GM18502 (cell line): ENCODE measurements around the gene CERT1.
A peak's percentile ranks its signal among the peaks of the same experiment; 100 is the strongest.
"Not testable (repeated sequence)": the region's sequence is repeated elsewhere in the genome, so short reads cannot be mapped to it uniquely, and the experiment has no call there.

Source experiments
- ATAC-seq: cut with Tn5 transposase; IDR thresholded peaks from one replicate; pipeline ENCODE4 v1.9.1; 2021; ENCODE audit warnings: mild to moderate bottlenecking; ENCODE audit not compliant: unreplicated experiment, poor library complexity

The CERT1 gene

GRCh38 chr5:75524591-75524990, 13.2 kb upstream of the CERT1 start:
- ATAC-seq = no peak

- ATAC-seq = peak; percentile 95
Observed at GRCh38 chr5:75524071-75524470, 12.6 kb upstream of the CERT1 start.

- ATAC-seq = no peak
Observed at GRCh38 chr5:75523275-75523674, 11.8 kb upstream of the CERT1 start.

- no peak for ATAC-seq
Observed at GRCh38 chr5:75522542-75522941, 11.1 kb upstream of the CERT1 start.

- no peak for ATAC-seq
Observed at GRCh38 chr5:75522025-75522424, 10.6 kb upstream of the CERT1 start.

GRCh38 chr5:75521195-75521594, 9.8 kb upstream of the CERT1 start:
- ATAC-seq = no peak

- ATAC-seq = no peak
Observed at GRCh38 chr5:75519761-75520160, 8.3 kb upstream of the CERT1 start.

- no peak for ATAC-seq
Observed at GRCh38 chr5:75514323-75514722, 2.9 kb upstream of the CERT1 start.

GRCh38 chr5:75513841-75514240, 2.4 kb upstream of the CERT1 start:
- ATAC-seq = no peak

- ATAC-seq = no peak
Observed at GRCh38 chr5:75512383-75513074, 1.1 kb upstream of the CERT1 start.

GRCh38 chr5:75510836-75511434, 494 bp downstream of the CERT1 start:
- ATAC-seq = peak; percentile 35

GRCh38 chr5:75510417-75510835, 1.0 kb downstream of the CERT1 start:
- peak; percentile 5 for ATAC-seq

GRCh38 chr5:75509956-75510355, 1.5 kb downstream of the CERT1 start:
- ATAC-seq = no peak

- ATAC-seq = no peak
Observed at GRCh38 chr5:75509546-75509945, 1.9 kb downstream of the CERT1 start.

GRCh38 chr5:75507841-75508240, 3.6 kb downstream of the CERT1 start:
- ATAC-seq = no peak

- not testable (repeated sequence) for ATAC-seq
Observed at GRCh38 chr5:75505112-75505511, 6.3 kb downstream of the CERT1 start.

GRCh38 chr5:75498875-75499274, 12.6 kb downstream of the CERT1 start:
- not testable (repeated sequence) for ATAC-seq

- no peak for ATAC-seq
Observed at GRCh38 chr5:75498208-75498777, 13.1 kb downstream of the CERT1 start.

GRCh38 chr5:75496026-75496425, 15.4 kb downstream of the CERT1 start:
- ATAC-seq = no peak

- no peak for ATAC-seq
Observed at GRCh38 chr5:75491621-75492020, 19.8 kb downstream of the CERT1 start.

- ATAC-seq = not testable (repeated sequence)
Observed at GRCh38 chr5:75489847-75490246, 21.6 kb downstream of the CERT1 start.

- ATAC-seq = no peak
Observed at GRCh38 chr5:75484605-75485004, 26.8 kb downstream of the CERT1 start.
